ENCODE measurements around the gene NOD1. TPM values are rescaled to one million over a fixed set of nuclear protein-coding genes. Genes with fewer than 3 reads are reported as not detected.

NOD1 gene
- total RNA-seq, 2 donors from 2014 or later = 3.5 to 12.3 TPM

GRCh38 chr7:30514776-30515175, 36.2 kb upstream of the NOD1 start:
- no peak for DNase-seq (ENCODE audit: low spot score)
- WGBS = 97% methylated on average over 1 of the region's 1 CpG
- Histone ChIP-seq H3K9me3 (no peaks in the 10 kb centered on the region), H3K27ac (no peak overlapping the region), H3K4me3 (no peak overlapping the region), H3K4me1 (replicated peaks) (peaks cover 8% of the 10 kb centered on the region), H3K27me3 (replicated peaks; ENCODE audit: insufficient read depth) (no peaks in the 10 kb centered on the region), H3K36me3 (no peaks in the 10 kb centered on the region)
- TF ChIP-seq POLR2AphosphoS5 (IDR thresholded peaks at IDR 0.05) (no peak), CTCF (IDR thresholded peaks at IDR 0.05) (no peak), POLR2A (IDR thresholded peaks at IDR 0.05) (no peak)
- intact Hi-C loops (cut with DNase I) = no loop called here

- H3K9me3 ChIP-seq = no peaks in the 10 kb centered on the region
- H3K36me3 ChIP-seq = no peaks in the 10 kb centered on the region
- H3K4me3 ChIP-seq = no peak overlapping the region
- intact Hi-C loops (cut with DNase I) = no loop called here
- no peak for TF ChIP-seq POLR2A (IDR thresholded peaks at IDR 0.05)
- no peak for TF ChIP-seq CTCF (IDR thresholded peaks at IDR 0.05)
- no peak for TF ChIP-seq POLR2AphosphoS5 (IDR thresholded peaks at IDR 0.05)
- WGBS = 45% methylated on average over 3 of the region's 3 CpGs
- no peak for DNase-seq (ENCODE audit: low spot score)
- H3K27me3 ChIP-seq (replicated peaks; ENCODE audit: insufficient read depth) = no peaks in the 10 kb centered on the region
- H3K27ac ChIP-seq = no peak overlapping the region
- peaks cover 5% of the 10 kb centered on the region for H3K4me1 ChIP-seq (replicated peaks)
Measured at GRCh38 chr7:30514177-30514576, 35.6 kb upstream of the NOD1 start.

GRCh38 chr7:30513762-30514161, 35.2 kb upstream of the NOD1 start:
- Histone ChIP-seq H3K27me3 (replicated peaks; ENCODE audit: insufficient read depth) (no peaks in the 10 kb centered on the region), H3K27ac (no peak overlapping the region), H3K4me1 (replicated peaks) (peaks cover 5% of the 10 kb centered on the region), H3K4me3 (no peak overlapping the region), H3K9me3 (no peaks in the 10 kb centered on the region), H3K36me3 (no peaks in the 10 kb centered on the region)
- TF ChIP-seq POLR2A (IDR thresholded peaks at IDR 0.05) = no peak
- TF ChIP-seq CTCF (IDR thresholded peaks at IDR 0.05) = no peak
- TF ChIP-seq POLR2AphosphoS5 (IDR thresholded peaks at IDR 0.05) = no peak
- intact Hi-C loops (cut with DNase I) = no loop called here
- no peak for DNase-seq (ENCODE audit: low spot score)
- WGBS = 91% methylated on average over 2 of the region's 2 CpGs

GRCh38 chr7:30511973-30512662, 33.5 kb upstream of the NOD1 start:
- no peaks in the 10 kb centered on the region for H3K27me3 ChIP-seq (replicated peaks; ENCODE audit: insufficient read depth)
- H3K4me3 ChIP-seq = no peak overlapping the region
- WGBS = 98% methylated on average over 1 of the region's 1 CpG
- H3K9me3 ChIP-seq = no peaks in the 10 kb centered on the region
- no peaks in the 10 kb centered on the region for H3K36me3 ChIP-seq
- no peak for DNase-seq (ENCODE audit: low spot score)
- H3K27ac ChIP-seq = no peak overlapping the region
- intact Hi-C loops (cut with DNase I) = no loop called here
- TF ChIP-seq POLR2A (IDR thresholded peaks at IDR 0.05) = no peak
- TF ChIP-seq POLR2AphosphoS5 (IDR thresholded peaks at IDR 0.05) = no peak
- no peak for TF ChIP-seq CTCF (IDR thresholded peaks at IDR 0.05)
- H3K4me1 ChIP-seq (replicated peaks) = no peaks in the 10 kb centered on the region

GRCh38 chr7:30511494-30511893, 32.9 kb upstream of the NOD1 start:
- Histone ChIP-seq H3K4me3 (no peak overlapping the region), H3K4me1 (replicated peaks) (no peaks in the 10 kb centered on the region), H3K9me3 (no peaks in the 10 kb centered on the region), H3K27me3 (replicated peaks; ENCODE audit: insufficient read depth) (no peaks in the 10 kb centered on the region), H3K36me3 (no peaks in the 10 kb centered on the region), H3K27ac (no peak overlapping the region)
- no peak for TF ChIP-seq POLR2A (IDR thresholded peaks at IDR 0.05)
- no peak for TF ChIP-seq CTCF (IDR thresholded peaks at IDR 0.05)
- 54% methylated on average over 2 of the region's 2 CpGs for WGBS
- DNase-seq (ENCODE audit: low spot score) = no peak
- intact Hi-C loops (cut with DNase I) = no loop called here

All from prostate gland (tissue), 2 donors.